Activated naive CD8-positive, alpha-beta T cell treated with anti-CD3 and anti-CD28 coated beads for 36 hours (primary cell): ENCODE measurements around the gene PGGT1B. TPM values are rescaled to one million over a fixed set of nuclear protein-coding genes. Genes with fewer than 3 reads are reported as not detected.

ENCODE experiments used
- DNase-seq: peaks from one replicate; pipeline ENCODE4 v3.0.0; 2021
- H3K27ac Mint-ChIP-seq: one replicate; pipeline ENCODE4 v1.8.0; 2022; ENCODE audit warnings: mild to moderate bottlenecking, moderate library complexity, mixed read lengths
- H3K27me3 Mint-ChIP-seq: one replicate; pipeline ENCODE4 v1.8.0; 2022; ENCODE audit warnings: mild to moderate bottlenecking, mixed read lengths
- H3K36me3 Mint-ChIP-seq: one replicate; pipeline ENCODE4 v1.8.0; 2021; ENCODE audit warnings: mild to moderate bottlenecking, mixed read lengths
- H3K4me1 Mint-ChIP-seq: one replicate; pipeline ENCODE4 v1.8.0; 2021; ENCODE audit warnings: mixed read lengths
- H3K4me3 Mint-ChIP-seq: one replicate; pipeline ENCODE4 v1.8.0; 2022; ENCODE audit warnings: mild to moderate bottlenecking, moderate library complexity, mixed read lengths
- H3K9me3 Mint-ChIP-seq: one replicate; pipeline ENCODE4 v1.8.0; 2022; ENCODE audit warnings: mixed read lengths
- total RNA-seq, 2 experiments: library from RNA; stranded (reverse); gene quantifications; one replicate each; pipeline ENCODE4 v1.2.3, GENCODE V29; 2021

The PGGT1B gene
- 10 to 100 TPM; 47.9 TPM for total RNA-seq

DNA sequence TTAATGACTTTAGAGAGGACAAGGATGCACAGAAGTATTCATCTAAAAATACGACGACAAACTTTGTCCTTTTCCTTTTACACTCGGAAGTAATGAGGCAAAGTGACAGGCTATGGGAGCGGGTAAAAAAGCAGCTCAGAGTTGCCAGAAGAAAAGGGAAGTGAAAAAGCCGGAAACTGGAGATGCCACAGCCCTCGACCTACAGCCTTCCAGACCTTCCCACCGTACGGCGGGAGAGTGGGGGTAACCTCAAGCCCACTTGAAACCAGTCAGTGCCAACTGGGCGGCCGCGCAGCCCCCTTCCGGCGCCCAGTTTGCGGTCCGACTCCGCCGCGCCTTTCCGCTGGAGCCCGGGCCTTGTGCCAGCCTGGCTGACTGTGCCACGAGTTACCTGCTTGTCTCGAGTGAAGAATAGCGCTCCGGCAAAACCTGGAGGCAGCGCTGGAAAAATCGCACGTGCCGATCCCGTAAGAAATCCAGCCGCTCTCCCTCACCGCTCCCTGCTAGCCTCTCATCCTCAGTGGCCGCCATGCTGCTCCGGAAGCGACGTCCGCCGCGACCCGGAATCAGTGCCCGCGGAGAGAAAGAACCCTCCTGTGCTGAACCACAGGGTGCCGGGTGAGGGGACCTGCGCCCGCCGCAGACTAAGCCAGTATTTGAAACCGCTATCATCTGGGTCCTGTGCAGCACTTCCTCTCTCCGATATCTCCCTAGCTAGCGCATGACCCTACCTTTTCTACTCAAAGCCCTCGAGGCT is at the start of gene PGGT1B:
PGGT1B (minus strand) TSS at position 557 of the 757 bp plus-strand sequence; CDS start at position 531, 26 bp downstream.
- H3K27ac Mint-ChIP-seq: peak within 1 kb of the TSS; percentile 95
- H3K4me3 Mint-ChIP-seq: peak within 1 kb of the TSS; percentile 98
- H3K36me3 Mint-ChIP-seq: peaks cover 6% of the 10 kb centered on the region
- H3K9me3 Mint-ChIP-seq: no peaks in the 10 kb centered on the region
- H3K4me1 Mint-ChIP-seq: peaks cover 43% of the 10 kb centered on the region
- peak; percentile 80 for DNase-seq
- H3K27me3 Mint-ChIP-seq: no peaks in the 10 kb centered on the region

DNA sequence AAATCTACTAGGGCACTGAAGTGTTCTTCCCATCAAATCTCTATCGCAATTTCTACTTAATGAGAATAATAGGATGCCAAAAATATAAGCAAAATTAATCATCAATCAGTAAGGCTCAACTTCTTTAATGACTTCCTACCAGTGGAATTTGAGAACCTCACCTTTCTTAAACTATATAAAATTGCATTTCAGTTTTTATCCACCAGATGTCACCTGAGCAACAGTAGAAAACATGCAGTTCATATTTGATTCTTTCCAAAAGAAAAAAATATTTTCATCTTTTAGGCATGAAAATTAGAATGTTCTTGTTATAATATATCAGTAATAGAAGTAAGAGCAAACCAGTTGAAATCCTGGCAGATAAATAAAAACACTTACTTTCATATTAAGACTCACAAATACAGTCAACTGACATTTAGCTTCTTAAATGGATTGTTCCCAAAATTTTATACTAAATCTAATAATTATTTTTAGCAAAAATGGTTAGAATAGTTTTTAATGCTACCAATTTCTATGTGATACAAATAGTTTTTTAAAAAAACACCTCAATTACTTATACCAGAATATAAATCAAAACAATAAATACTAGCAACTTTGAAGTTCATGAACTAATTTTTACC is 47.2 kb upstream of the PGGT1B start:
- Mint-ChIP-seq H3K27me3 (peaks cover 38% of the 10 kb centered on the region), H3K27ac (no peak overlapping the region), H3K36me3 (no peaks in the 10 kb centered on the region), H3K9me3 (no peaks in the 10 kb centered on the region), H3K4me3 (no peak overlapping the region), H3K4me1 (no peaks in the 10 kb centered on the region)
- DNase-seq: no peak

DNA sequence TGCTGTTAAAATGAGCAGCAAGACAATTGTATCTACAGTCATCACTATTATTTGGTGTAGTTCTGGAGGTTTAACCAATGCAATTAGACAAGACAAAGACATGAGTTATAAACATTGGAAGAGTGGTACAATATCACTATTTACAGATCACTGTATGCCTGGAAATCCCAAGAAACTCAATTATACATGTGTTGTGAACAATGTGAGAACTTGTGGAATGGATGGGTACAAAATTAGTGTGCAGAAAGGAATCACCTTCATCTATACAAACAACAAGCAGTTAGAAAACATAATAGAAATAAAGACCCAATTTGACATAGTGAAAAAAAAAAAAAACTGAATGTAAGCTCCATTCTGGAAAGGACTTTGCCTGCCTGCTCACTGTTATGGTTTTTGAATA is 46.1 kb upstream of the PGGT1B start:
- Mint-ChIP-seq H3K9me3 (no peaks in the 10 kb centered on the region), H3K27me3 (peaks cover 38% of the 10 kb centered on the region), H3K4me3 (no peak overlapping the region), H3K36me3 (no peaks in the 10 kb centered on the region), H3K4me1 (no peaks in the 10 kb centered on the region), H3K27ac (no peak overlapping the region)
- DNase-seq: no peak

DNA sequence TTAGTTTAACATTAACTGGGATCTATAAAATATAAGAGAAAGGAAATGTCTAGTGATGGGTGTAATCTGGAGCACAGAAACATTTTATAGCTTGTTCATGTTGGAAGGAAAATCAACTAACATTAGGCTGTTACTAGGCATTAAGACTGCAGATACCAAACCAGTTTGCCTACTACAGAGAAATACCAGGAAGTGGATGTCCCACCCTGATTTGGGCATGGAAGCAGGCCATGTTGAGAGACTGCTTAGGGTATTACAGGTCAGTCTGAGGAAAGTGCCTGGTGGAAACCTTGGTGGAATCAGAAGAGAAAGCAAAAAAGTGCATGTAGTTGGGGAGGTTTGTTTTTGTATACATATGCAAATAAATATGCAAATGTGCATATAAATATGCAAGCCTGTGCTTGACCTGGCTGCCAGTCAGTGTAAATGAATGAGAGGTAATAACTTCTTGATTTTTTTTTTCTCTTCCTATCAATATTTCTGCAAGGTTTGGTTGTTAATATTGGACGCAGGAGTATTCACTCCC is 43.4 kb upstream of the PGGT1B start:
- no peak for DNase-seq
- peaks cover 31% of the 10 kb centered on the region for H3K27me3 Mint-ChIP-seq
- H3K27ac Mint-ChIP-seq: no peak overlapping the region
- H3K9me3 Mint-ChIP-seq: no peaks in the 10 kb centered on the region
- no peak overlapping the region for H3K4me3 Mint-ChIP-seq
- H3K4me1 Mint-ChIP-seq: no peaks in the 10 kb centered on the region
- H3K36me3 Mint-ChIP-seq: no peaks in the 10 kb centered on the region

DNA sequence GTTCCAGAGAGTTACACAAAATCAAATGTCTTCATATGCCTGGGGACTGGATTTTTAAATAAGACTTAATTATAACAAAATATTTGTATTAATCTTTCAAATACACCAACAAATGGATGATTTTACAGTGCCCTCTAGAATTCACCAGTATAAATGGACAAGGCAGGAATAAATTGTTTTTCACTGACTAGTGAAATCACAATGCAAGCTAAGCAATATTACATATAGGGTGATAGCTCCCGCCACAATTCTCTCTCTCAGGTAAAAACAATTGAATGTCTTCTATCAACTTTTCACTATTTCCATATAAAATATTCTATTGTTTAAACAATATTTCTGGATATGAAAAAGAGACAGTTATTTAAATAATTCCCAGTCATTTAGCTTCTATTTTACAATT is 41.8 kb upstream of the PGGT1B start:
- DNase-seq: no peak
- Mint-ChIP-seq H3K9me3 (no peaks in the 10 kb centered on the region), H3K27ac (no peak overlapping the region), H3K4me1 (no peaks in the 10 kb centered on the region), H3K4me3 (no peak overlapping the region), H3K36me3 (no peaks in the 10 kb centered on the region), H3K27me3 (peaks cover 23% of the 10 kb centered on the region)

DNA sequence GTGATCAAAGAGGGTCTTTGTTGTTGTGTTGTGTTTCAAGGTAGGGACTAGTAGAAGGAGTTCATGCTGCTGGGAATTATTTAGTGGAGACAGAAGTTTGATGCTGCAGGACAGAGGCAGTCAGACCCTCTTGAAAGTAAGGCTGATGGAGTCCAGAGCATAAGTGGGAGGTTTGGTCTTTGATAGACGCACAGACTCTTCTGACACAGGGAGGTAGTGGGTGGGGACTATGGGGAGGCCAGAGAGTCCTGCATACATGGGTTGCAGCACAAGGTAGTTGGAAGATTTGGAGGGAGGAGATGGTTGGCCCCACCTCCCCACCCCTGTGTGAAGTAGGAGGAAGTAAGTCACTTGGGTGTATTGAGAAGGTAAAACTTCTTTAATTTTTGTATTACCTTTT is 36.1 kb upstream of the PGGT1B start:
- H3K36me3 Mint-ChIP-seq: no peaks in the 10 kb centered on the region
- no peak for DNase-seq
- H3K27ac Mint-ChIP-seq: no peak overlapping the region
- peaks cover 8% of the 10 kb centered on the region for H3K27me3 Mint-ChIP-seq
- H3K9me3 Mint-ChIP-seq: no peaks in the 10 kb centered on the region
- H3K4me1 Mint-ChIP-seq: peaks cover 7% of the 10 kb centered on the region
- no peak overlapping the region for H3K4me3 Mint-ChIP-seq

DNA sequence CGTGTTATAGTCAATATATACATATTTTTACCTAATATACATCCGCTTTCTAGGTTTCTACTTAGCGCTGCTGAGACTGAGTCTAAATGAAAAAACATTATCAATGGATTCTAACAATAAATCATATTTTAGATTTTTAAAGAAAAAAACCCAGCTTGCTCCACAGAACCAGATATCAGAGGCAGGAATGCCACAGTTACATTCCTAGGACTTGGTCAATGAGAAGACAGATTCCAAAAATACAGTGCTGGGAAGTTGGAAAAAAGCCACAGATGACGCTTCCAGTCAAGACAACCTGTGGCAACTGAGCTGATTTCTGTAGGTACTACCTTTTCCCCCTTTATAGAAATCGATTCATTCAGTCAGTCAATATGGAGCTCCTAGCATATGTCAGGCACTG is 34.4 kb upstream of the PGGT1B start:
- peaks cover under 1% of the 10 kb centered on the region for H3K36me3 Mint-ChIP-seq
- DNase-seq: no peak
- peaks cover 3% of the 10 kb centered on the region for H3K9me3 Mint-ChIP-seq
- H3K4me3 Mint-ChIP-seq: no peak overlapping the region
- H3K27me3 Mint-ChIP-seq: peaks cover 10% of the 10 kb centered on the region
- H3K27ac Mint-ChIP-seq: no peak overlapping the region
- H3K4me1 Mint-ChIP-seq: peaks cover 7% of the 10 kb centered on the region

DNA sequence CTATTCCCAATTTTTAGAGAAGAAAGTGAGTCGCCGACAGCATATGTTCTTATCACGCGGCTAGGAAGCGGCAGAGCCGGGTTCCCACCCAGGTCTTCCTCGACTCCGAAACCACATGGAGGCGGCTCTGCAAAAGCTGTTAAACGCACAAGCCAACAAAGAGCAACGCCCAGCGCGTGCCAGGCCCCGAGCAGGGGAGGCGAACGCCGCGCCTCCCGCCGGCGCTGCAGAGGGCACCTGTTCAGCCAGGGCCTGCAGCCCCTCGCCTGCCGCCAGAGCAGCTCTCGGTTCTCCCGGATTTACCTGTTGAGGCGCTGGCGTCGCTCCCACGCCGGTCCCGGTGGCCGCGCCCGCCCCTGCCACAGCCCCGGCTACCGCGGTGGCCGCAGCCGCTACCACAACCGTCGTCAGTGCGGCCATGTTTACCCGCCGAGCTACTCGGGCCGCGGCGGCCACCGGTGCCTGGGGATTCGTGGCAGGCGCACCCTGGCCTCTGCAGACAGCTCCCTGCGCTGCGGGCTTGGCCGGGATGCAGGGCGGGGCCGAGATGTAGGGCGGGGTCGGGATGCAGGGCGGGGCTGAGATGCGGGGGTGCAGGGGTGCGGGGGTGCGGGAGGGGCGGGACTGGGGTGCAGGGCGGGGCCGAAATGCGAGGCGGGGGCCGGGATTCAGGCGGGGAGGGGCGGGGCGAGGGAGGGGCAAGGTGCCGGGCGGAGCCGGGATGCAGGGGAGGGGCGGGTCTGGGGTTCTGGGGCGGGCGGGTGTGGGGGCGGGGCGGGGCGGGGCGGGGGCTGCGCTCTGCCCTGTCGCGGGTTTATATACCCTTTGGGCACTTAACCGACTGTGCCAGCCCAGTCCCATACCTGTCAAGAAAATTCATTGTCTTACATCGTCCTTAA is 33.7 kb upstream of the PGGT1B start, which contains the start of gene CCDC112:
CCDC112 (minus strand) TSS at position 531 of the 899 bp plus-strand sequence; CDS start at position 420, 111 bp downstream.
- H3K27ac Mint-ChIP-seq: peak within 1 kb of the TSS; percentile 61

DNA sequence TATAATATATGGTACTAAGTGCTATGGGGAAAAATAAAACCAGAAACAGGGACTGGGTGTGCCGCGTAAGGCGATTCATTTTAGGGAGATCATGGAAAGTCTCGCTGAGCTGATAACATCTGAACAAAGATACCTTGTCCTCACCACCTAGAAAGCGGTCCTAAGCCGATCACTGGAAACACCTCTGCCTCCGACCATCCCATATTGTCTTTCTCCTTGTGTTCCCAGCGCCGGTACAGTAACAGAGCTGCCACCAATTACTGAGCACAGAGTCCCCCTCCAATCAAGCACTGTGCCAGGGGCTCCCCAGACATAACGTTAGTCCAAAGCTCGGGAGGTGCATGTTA is 33.1 kb upstream of the PGGT1B start:
- peaks cover 7% of the 10 kb centered on the region for H3K4me1 Mint-ChIP-seq
- peaks cover 8% of the 10 kb centered on the region for H3K9me3 Mint-ChIP-seq
- peak overlapping the region; percentile 87 for H3K4me3 Mint-ChIP-seq
- no peak for DNase-seq
- peaks cover 8% of the 10 kb centered on the region for H3K36me3 Mint-ChIP-seq
- peaks cover 13% of the 10 kb centered on the region for H3K27me3 Mint-ChIP-seq
- H3K27ac Mint-ChIP-seq: peak overlapping the region; percentile 61

More for the DNA sequence above, 33.7 kb upstream of the PGGT1B start, which contains the start of gene CCDC112:
- Mint-ChIP-seq H3K4me1 (peaks cover 7% of the 10 kb centered on the region), H3K36me3 (peaks cover 6% of the 10 kb centered on the region), H3K4me3 (peak within 1 kb of the TSS; percentile 87), H3K9me3 (peaks cover 8% of the 10 kb centered on the region), H3K27me3 (peaks cover 13% of the 10 kb centered on the region)
- peak; percentile 72 for DNase-seq

DNA sequence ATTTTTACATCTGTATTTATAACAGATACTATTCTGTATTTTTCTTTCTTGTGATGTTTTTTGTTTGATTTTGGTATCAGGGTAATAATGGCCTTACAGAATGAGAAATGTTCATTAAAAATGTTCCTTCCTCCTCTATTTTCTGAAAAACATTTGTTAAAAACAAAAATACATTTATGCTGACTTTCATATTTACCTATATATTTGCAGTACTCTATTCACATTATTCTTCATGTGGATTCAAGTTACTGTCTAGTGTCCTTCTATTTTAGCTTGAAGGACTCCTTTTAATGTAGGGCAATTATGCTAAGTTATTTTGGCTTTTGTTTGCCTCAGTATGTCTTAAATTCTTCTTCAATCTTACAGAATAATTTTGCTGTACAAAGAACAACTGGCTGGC is 28.7 kb upstream of the PGGT1B start:
- peaks cover 9% of the 10 kb centered on the region for H3K4me1 Mint-ChIP-seq
- peaks cover 8% of the 10 kb centered on the region for H3K9me3 Mint-ChIP-seq
- H3K27ac Mint-ChIP-seq: no peak overlapping the region
- peaks cover 8% of the 10 kb centered on the region for H3K36me3 Mint-ChIP-seq
- H3K27me3 Mint-ChIP-seq: peaks cover 8% of the 10 kb centered on the region
- H3K4me3 Mint-ChIP-seq: no peak overlapping the region
- DNase-seq: no peak

DNA sequence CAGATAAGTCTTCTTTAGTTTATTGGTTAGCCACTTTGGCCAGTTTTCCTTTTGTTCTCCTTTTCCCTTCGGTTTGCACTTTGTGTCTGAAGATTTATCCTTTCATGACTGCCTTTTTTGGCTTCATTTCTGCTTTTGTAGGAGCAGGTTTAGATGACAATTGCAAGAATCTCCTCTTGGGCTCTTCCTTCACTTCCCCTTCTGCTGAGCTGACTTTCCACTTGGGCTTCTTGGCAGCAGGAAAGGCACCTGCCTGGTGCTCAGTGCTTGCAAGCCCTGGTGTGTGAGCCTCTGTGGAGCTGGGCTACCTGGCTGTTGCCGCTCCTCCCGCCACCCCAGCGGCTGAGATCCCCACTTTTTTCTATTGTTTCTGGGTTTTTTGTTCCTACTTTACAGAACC is 26.4 kb upstream of the PGGT1B start:
- H3K27me3 Mint-ChIP-seq: peaks cover 4% of the 10 kb centered on the region
- peaks cover 8% of the 10 kb centered on the region for H3K36me3 Mint-ChIP-seq
- H3K27ac Mint-ChIP-seq: no peak overlapping the region
- DNase-seq: no peak
- H3K4me3 Mint-ChIP-seq: no peak overlapping the region
- H3K9me3 Mint-ChIP-seq: peaks cover 8% of the 10 kb centered on the region
- H3K4me1 Mint-ChIP-seq: peaks cover 7% of the 10 kb centered on the region

DNA sequence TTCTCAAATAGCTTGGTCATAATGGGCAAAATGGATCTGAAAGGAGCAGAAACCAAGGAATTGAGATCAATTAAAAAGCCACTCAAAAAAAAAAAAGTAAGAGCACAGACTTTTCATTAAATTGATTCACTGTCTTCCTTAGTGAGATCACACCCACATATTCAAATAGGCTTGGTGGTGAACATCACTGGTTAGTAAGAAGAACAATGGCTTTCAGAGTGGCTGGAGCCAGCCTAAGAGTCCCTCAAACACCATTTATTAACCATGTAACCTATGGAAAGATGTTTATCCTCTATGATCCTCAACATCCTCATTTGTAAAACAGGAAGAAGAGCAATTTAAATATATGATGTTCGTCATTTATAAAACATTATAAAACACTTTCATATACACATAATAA is 21.3 kb upstream of the PGGT1B start:
- no peaks in the 10 kb centered on the region for H3K9me3 Mint-ChIP-seq
- H3K4me3 Mint-ChIP-seq: no peak overlapping the region
- H3K4me1 Mint-ChIP-seq: peaks cover 9% of the 10 kb centered on the region
- H3K27me3 Mint-ChIP-seq: no peaks in the 10 kb centered on the region
- DNase-seq: no peak
- H3K27ac Mint-ChIP-seq: no peak overlapping the region
- H3K36me3 Mint-ChIP-seq: no peaks in the 10 kb centered on the region

DNA sequence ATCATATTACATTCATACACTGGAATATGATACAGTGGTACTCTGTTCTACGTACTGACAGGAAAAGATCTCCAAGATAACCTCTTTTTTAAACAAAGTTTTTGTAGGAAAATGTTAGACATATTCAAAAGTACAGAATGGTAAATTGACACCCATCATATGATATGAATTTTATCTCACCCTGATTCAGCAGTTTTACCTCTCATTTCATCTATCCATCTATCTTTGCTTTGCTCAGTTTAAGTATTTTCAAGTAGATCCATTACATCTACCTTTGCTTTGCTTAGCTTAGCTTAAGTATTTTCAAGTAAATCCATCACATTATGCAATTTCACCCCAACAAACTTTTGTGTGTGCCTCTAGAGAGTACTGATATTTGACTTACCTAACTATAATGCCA is 19.5 kb upstream of the PGGT1B start:
- Mint-ChIP-seq H3K27ac (no peak overlapping the region), H3K9me3 (no peaks in the 10 kb centered on the region), H3K4me3 (no peak overlapping the region), H3K36me3 (no peaks in the 10 kb centered on the region), H3K4me1 (peaks cover 8% of the 10 kb centered on the region), H3K27me3 (no peaks in the 10 kb centered on the region)
- no peak for DNase-seq

DNA sequence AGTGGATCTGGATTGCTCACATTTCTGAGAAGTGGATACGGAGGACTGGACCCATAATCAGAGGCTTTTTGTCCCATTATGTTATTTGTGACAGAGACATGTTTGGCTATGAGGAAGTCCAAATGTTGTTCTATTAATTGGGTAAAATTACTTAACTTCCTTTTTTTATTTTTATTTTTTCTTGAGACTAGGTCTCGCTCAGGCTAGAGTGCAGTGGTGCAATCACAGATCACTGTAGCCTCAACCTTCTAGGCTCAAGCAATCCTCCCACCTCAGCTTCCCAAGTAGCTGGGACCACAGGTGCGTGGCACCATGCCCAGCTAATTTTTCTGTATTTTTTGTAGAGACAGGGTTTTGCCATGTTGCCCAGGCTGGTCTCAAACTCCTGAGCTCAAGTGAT is 11.9 kb upstream of the PGGT1B start:
- no peaks in the 10 kb centered on the region for H3K4me1 Mint-ChIP-seq
- no peak overlapping the region for H3K27ac Mint-ChIP-seq
- DNase-seq: no peak
- H3K27me3 Mint-ChIP-seq: no peaks in the 10 kb centered on the region
- no peak overlapping the region for H3K4me3 Mint-ChIP-seq
- peaks cover 2% of the 10 kb centered on the region for H3K36me3 Mint-ChIP-seq
- no peaks in the 10 kb centered on the region for H3K9me3 Mint-ChIP-seq
